Fibroblast of mammary gland (primary cell): Measurements from ENCODE around the gene COA5.

ENCODE experiments used
- DNase-seq: peaks from one replicate; pipeline ENCODE4 v3.0.0-alpha.2; 2010; ENCODE audit warnings: low read depth
- H3K4me3 ChIP-seq: 2 replicates; pipeline ENCODE4 v1.5.1; 2011; ENCODE audit warnings: low read depth, mild to moderate bottlenecking, low read length, moderate library complexity; ENCODE audit not compliant: control insufficient read depth
- TF ChIP-seq, protein P1 (sequence below): conservative IDR thresholded peaks from 2 replicates; pipeline ENCODE4 v1.5.1; 2011; ENCODE audit warnings: low read depth, low read length, inconsistent platforms; ENCODE audit not compliant: control insufficient read depth, insufficient read depth

Gene COA5, protein sequence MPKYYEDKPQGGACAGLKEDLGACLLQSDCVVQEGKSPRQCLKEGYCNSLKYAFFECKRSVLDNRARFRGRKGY

DNA sequence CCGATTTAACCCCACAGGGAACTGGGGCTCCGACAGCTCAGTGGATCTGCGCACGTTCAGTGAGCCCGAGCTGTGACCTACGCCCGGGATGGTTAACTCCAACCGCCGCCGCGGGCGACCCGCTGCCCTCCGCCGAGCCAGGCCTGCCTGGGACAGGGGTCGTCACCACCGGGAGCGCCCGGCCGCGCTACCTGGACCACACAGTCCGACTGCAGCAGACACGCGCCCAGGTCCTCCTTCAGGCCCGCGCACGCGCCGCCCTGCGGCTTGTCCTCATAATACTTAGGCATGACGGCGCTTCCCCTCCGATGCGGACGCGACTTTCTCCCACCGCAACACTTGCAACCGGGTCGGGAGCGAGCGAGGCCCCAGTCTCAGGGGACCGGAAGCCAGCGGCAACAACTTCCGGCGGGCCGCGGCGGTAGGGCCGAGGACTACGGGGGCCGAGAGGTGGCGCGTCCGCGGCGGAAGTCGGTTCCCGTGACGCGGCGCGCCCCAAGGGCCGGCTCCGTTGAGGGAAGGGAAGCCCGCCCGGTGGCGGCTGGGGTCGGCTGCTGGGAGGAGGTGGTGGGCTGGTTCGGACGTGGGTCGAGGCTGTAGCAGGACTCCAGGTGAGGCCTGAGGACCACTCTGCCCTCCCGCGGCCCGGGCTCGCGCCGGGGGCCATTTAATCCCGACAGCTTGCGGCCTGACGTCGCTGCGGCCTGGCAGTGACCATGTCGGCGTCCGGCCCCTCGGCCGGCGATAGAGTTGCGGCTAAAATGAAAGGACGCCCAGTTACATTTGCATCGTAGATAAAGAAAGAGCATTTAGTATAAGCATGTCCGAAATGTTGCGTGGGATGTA, at the start of gene COA5, which contains the start of gene UNC50:
Gene COA5, minus strand, starts transcription at position 397 of the 846 bp plus-strand sequence. Its CDS starts 107 bp downstream, at position 290.
Gene UNC50, plus strand, starts transcription at position 474 of the 846 bp plus-strand sequence. CDS start 1,171 bp downstream, outside the sequence.
- DNase-seq, result peak; percentile 87
- TF ChIP-seq, protein P1, sequence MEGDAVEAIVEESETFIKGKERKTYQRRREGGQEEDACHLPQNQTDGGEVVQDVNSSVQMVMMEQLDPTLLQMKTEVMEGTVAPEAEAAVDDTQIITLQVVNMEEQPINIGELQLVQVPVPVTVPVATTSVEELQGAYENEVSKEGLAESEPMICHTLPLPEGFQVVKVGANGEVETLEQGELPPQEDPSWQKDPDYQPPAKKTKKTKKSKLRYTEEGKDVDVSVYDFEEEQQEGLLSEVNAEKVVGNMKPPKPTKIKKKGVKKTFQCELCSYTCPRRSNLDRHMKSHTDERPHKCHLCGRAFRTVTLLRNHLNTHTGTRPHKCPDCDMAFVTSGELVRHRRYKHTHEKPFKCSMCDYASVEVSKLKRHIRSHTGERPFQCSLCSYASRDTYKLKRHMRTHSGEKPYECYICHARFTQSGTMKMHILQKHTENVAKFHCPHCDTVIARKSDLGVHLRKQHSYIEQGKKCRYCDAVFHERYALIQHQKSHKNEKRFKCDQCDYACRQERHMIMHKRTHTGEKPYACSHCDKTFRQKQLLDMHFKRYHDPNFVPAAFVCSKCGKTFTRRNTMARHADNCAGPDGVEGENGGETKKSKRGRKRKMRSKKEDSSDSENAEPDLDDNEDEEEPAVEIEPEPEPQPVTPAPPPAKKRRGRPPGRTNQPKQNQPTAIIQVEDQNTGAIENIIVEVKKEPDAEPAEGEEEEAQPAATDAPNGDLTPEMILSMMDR, result no peak

DNA sequence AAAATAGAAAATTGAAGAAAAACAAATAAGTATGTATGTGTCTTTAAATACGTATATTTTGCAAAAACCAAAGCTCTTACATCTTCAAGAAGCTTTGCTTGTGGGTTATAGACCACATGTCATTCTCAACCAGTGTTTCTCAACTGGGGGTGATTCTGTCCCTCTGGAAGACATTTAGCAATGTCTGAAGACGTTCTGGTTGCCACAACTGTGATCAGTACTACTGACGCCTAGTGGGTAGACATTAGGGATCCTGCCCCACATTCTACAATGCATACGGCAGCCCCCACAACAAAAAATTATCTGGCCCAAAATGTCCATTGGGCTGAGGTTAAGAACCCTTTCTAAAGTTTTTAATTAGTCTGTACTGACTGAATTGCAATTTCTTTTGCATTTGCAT, 48.5 kb upstream of the COA5 start:
- H3K4me3 ChIP-seq, result no peak overlapping the region
- no peak for DNase-seq
- TF ChIP-seq, protein P1, result no peak

More for the DNA sequence above, at the start of gene COA5, which contains the start of gene UNC50:
- H3K4me3 ChIP-seq, result peak within 1 kb of the TSS; percentile 85

DNA sequence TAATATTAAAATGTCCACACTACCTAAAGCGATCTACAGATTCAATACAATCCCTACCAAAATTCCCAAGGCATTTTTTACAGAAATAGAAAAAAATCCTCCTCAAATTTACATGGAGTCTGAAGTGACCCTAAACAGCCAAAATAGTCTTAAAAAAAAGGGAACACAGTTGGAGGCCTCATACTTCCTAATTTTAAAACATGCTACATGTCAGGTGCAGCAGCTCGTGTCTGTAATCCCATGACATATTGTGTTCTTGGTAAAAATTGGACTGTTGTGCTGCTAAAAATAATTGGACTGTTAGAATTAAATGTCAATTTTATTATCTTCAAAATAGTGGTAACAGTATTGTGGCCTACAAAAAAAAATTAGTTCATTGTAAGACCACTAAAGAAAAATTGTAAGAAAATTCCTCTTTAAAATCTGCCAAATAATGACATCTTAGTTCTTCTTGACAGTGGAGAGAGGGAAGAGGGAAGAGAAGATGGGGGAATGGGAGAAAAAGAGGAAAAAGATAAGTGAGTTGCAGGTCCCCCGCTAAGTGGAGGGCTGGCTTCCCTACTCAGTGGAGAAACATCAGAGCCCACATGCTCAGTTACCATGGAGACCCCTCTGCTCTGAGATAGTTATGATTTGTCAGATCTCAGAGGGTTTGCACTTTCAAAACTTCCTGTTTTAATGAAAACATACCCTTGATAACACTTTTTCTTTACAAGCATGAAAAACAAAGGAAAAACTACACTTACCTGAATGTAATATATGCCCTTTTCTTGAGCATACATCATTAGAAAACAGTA, 46.6 kb upstream of the COA5 start:
- H3K4me3 ChIP-seq, result no peak overlapping the region
- DNase-seq, result no peak
- TF ChIP-seq, protein P1, result no peak

DNA sequence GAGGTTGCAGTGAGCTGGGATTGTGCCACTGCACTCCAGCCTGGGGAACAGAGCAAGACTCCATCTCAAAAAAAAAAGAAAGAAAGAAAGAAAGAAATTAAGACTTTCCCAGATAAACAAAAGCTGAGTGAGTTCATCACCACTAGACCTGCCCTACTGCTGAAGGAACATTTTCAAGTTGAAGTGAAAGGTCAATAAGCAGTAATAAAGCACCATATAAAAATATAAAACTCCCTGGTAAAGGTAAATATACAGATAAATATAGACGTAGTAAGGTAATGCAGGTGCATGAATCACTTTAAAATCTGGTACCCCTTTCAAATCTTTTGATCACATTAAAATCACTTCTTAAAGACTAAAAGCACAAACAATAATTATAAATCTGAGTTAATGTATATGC, 42.7 kb upstream of the COA5 start:
- no peak for DNase-seq
- TF ChIP-seq, protein P1, result no peak
- H3K4me3 ChIP-seq, result no peak overlapping the region

DNA sequence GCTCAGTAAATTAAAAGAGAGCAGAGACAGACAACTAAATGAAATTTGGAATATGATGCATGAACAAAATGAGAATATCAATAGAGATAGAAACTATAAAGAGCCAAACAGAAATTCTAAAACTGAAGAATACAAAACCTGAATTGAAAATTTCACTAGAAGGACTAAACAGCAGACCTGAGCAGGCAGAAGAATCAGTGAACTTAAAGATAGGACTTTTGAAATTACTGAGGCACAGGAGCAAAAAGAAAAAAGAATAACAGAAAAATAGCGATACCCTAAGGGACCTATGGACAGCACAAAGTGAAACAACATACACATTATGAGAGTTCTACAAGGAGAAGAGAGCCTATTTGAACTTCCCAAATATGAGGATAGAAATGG, 41.7 kb upstream of the COA5 start:
- TF ChIP-seq, protein P1, result no peak
- DNase-seq, result no peak
- H3K4me3 ChIP-seq, result no peak overlapping the region

DNA sequence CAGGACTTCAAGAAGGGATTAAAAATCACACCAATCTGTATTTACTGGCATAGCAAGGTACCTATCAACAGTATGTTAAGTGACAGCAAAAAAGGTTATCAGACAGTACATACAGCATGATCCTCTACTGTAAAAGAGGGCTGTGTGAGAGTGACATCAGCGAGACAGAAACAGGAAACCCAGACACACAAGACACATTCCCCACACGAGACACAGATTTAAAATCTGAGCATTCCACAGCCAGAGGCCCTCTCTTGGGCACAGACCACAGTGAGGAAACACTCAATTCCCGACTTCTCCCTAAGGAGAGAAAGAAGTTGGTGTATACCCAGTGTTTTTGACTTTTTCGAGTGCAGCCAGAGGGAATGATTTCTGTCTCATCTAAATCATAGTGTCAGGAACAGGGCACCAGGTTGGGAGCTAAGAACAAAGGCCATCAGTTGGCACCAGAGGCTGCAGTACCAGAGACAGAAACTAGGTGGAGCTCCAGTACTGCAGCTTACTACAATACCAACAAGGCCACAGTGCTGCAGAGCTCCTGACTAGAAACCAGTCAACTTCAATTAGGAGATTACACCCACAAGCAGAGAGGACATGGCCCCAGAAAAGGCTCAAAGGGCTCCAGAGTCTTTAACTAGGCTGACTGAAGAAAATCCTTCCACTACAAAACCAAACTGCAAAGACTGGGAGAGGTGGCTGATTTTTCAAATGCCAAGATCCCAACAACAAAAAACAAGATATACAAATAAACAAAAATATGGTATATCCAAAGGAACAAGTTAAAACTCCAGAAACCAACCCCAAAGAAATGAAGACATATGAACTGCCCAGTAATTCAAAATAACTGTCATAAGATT, 41.1 kb upstream of the COA5 start:
- TF ChIP-seq, protein P1, result peak; percentile 100
- peak; percentile 78 for DNase-seq
- no peak overlapping the region for H3K4me3 ChIP-seq
